Measurements from ENCODE around the gene PHF24. TPM values are rescaled to one million over a fixed set of nuclear protein-coding genes. Genes with fewer than 3 reads are reported as not detected.

PHF24 gene
- total RNA-seq, 1 donor, result under 0.01 TPM

DNA sequence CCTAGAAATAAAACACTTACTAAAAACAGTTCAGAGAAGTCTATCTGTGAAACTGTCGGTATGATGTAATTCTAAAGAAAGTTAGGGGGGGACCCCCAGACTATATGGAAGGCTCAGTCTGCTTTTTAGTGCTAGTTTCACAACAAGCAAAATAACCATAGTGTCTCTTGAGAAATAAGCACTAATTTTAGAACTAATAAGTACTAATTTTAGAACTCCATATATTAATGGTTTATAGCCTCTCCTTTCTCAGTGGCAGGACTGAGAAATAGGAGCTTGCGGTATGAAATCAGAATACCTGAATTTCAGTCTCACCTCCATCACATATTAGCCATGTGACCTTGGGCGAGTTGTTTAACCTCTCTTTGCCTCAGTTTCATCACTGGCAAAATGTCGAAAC, 1.4 kb upstream of the PHF24 start:
- no peak for DNase-seq (ENCODE audit: low read depth)

DNA sequence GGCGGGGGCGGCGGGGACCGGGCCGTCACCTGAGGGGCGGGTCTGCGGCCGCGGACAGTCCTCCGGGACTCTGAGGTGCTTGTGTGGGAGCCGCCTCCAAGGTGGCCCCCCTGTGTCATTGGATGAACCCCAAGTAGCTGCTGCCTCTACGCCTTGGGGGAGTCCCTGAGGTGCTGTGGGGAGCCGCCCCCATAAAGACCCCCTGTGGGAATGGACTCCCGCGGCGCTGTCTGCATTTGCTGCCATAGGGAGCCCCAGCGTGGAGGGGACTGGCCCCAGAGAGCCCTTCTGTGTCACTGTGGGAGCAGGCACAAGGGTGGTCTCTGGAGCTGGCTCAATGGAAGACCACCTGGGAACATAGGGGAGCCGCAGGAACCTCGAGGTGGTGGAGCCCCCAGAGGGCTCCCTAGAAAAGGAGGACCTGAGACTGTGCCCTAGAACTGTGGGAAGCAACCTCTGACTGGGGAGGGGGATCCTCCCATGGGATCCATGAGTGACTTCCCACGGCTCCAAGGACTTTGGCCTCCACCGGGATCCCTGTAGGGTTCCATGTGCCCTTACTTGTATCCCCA, 412 bp downstream of the PHF24 start:
- DNase-seq (ENCODE audit: low read depth), result no peak
- TF ChIP-seq CTCF (IDR thresholded peaks at IDR 0.05; ENCODE audit: insufficient read depth, low read length), result no peak
- H3K4me3 ChIP-seq (ENCODE audit: low read depth, low read length), result peak overlapping the region; percentile 5

More for the DNA sequence above, 1.4 kb upstream of the PHF24 start:
- no peak overlapping the region for H3K4me3 ChIP-seq (ENCODE audit: low read depth, low read length)
- no peak for TF ChIP-seq CTCF (IDR thresholded peaks at IDR 0.05; ENCODE audit: insufficient read depth, low read length)

DNA sequence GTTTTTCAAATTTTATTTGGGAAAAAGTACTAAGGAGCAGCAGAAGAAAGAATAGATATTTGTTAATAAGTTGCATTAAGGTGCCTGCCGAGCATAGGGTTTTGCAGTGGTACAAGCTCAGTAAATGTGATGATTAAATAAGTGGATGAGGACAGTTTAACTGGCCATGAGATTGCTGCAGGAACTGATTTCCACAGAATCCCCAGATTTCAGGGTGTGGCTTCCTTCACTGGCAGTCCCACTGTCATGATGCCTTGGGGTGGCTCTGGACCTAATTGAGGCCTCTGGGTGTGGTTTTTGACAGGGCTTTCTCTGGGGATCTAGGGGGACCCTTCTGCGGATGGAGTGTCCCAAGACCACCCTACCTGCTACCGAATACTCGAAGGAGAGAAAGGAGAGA, 1.4 kb downstream of the PHF24 start:
- no peak for TF ChIP-seq CTCF (IDR thresholded peaks at IDR 0.05; ENCODE audit: insufficient read depth, low read length)
- no peak for DNase-seq (ENCODE audit: low read depth)
- no peak overlapping the region for H3K4me3 ChIP-seq (ENCODE audit: low read depth, low read length)

- no peak overlapping the region for H3K4me3 ChIP-seq (ENCODE audit: low read depth, low read length)
- DNase-seq (ENCODE audit: low read depth), result peak; percentile 70
- no peak for TF ChIP-seq CTCF (IDR thresholded peaks at IDR 0.05; ENCODE audit: insufficient read depth, low read length)
These were observed 3.7 kb downstream of the PHF24 start for GRCh38 chr9:34961574-34962490.

- no peak for TF ChIP-seq CTCF (IDR thresholded peaks at IDR 0.05; ENCODE audit: insufficient read depth, low read length)
- H3K4me3 ChIP-seq (ENCODE audit: low read depth, low read length), result no peak overlapping the region
- DNase-seq (ENCODE audit: low read depth), result no peak
These were observed 4.5 kb downstream of the PHF24 start for GRCh38 chr9:34962546-34962945.

DNA sequence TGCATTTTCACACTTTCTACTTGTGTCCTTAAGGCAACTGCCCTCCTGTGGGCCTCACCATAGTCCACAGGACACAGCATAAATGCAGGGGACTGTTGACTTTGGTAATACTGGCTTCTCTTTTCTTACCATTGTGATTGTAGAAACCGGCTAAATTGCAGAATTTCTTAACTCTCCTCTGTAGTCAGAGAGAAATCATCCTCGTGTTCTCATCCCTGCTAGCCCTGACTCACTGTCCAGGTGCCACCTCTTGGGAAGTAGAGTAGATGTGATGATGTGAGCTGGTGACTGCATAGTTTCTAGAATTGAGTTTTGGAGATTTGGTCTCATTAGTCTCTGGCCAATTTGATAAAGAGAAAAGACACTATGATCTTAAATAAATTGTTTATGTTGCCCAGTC, 5.5 kb downstream of the PHF24 start:
- H3K4me3 ChIP-seq (ENCODE audit: low read depth, low read length), result no peak overlapping the region
- DNase-seq (ENCODE audit: low read depth), result no peak
- no peak for TF ChIP-seq CTCF (IDR thresholded peaks at IDR 0.05; ENCODE audit: insufficient read depth, low read length)
